Thyroid gland (tissue), 4 donors: ENCODE data around the gene SMIM7.

Experiments
- POLR2A ChIP-seq, 2 donors: fragments of 450-650 bp; IDR thresholded peaks; one replicate each; pipeline ENCODE4 v1.6.1; 2017; ENCODE audit warnings: antibody characterized with exemption in 2 of 2, mild to moderate bottlenecking in 2 of 2, moderate library complexity in 1 of 2
- TF ChIP-seq, protein P1 (sequence below), 6 experiments: fragments of 200-600 bp in 3 of 6; fragments of 450-650 bp in 3 of 6; sonication (generic) in 3 of 6; IDR thresholded peaks; one replicate each; pipeline ENCODE4 v1.5.1; 2016 to 2019; ENCODE audit warnings: antibody characterized with exemption in 6 of 6, mild to moderate bottlenecking in 2 of 6, inconsistent platforms in 1 of 6, moderate library complexity in 1 of 6

DNA sequence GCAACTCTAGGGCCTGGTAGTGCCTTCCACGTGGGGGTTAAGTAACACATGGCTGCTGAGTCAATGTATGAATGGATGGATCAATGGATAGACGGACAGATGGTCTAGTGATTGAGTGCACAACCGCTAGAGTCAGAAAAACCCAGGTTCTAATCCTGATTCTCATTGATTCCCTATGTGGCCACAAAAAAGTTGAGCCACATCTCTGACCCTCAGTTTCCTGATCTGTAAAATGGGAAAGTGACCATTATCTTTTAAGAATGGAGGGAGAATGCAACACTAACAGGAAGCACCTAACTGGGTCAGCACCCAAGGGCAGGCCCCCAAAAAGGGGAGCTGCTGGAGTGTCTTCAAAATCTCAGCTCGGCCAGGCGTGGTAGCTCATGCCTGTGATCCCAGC is 2.6 kb downstream of the SMIM7 start:
- TF ChIP-seq POLR2A (IDR thresholded peaks at IDR 0.05): no peak
- TF ChIP-seq, protein P1, sequence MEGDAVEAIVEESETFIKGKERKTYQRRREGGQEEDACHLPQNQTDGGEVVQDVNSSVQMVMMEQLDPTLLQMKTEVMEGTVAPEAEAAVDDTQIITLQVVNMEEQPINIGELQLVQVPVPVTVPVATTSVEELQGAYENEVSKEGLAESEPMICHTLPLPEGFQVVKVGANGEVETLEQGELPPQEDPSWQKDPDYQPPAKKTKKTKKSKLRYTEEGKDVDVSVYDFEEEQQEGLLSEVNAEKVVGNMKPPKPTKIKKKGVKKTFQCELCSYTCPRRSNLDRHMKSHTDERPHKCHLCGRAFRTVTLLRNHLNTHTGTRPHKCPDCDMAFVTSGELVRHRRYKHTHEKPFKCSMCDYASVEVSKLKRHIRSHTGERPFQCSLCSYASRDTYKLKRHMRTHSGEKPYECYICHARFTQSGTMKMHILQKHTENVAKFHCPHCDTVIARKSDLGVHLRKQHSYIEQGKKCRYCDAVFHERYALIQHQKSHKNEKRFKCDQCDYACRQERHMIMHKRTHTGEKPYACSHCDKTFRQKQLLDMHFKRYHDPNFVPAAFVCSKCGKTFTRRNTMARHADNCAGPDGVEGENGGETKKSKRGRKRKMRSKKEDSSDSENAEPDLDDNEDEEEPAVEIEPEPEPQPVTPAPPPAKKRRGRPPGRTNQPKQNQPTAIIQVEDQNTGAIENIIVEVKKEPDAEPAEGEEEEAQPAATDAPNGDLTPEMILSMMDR (IDR thresholded peaks at IDR 0.05): no peak
